Measurements from ENCODE around the gene SFMBT1. TPM values are rescaled to one million over a fixed set of nuclear protein-coding genes. Genes with fewer than 3 reads are reported as not detected.

Gene SFMBT1
- total RNA-seq, 1 experiment from 2014 or later, result 1.4 TPM

GRCh38 chr3:52962160-52962559 is 83.7 kb downstream of the SFMBT1 start:
- ChIA-PET POLR2A (ENCODE audit: low non-redundant PET) (no interaction called here), CTCF (interaction anchor here (0.6 kb wide), 1 partner anchor 141 kb away, joined by 11 read pairs; no protein-coding TSS in a partner anchor)
- H3K27ac ChIP-seq (ENCODE audit: low read depth, low read length, poor library complexity, severe bottlenecking), result no peak overlapping the region
- no peak for DNase-seq (ENCODE audit: low spot score)
- H3K4me3 ChIP-seq (ENCODE audit: low read depth, low read length, poor library complexity, severe bottlenecking), result no peak overlapping the region
- H3K27me3 ChIP-seq (replicated peaks; ENCODE audit: insufficient read depth, low read depth, low read length, poor library complexity), result no peaks in the 10 kb centered on the region
- intact Hi-C loops (cut with micrococcal nuclease; ENCODE audit: unreplicated experiment), result no loop called here
- TF ChIP-seq EZH2 (IDR thresholded peaks at IDR 0.05; ENCODE audit: borderline replicate concordance, low read depth, low read length, poor library complexity, severe bottlenecking), result no peak
- no peak for TF ChIP-seq CTCF (conservative IDR thresholded peaks at IDR 0.05; ENCODE audit: low read depth, low read length)
- no peaks in the 10 kb centered on the region for H3K9me3 ChIP-seq (ENCODE audit: low read depth, low read length, poor library complexity, severe bottlenecking)
- BruUV-seq (replicated peaks), result no TSS peak
- H3K4me1 ChIP-seq (ENCODE audit: insufficient read depth, low read length, poor library complexity, severe bottlenecking), result no peaks in the 10 kb centered on the region
- no peaks in the 10 kb centered on the region for H3K36me3 ChIP-seq (ENCODE audit: insufficient read depth, low read length, poor library complexity, severe bottlenecking)

GRCh38 chr3:52959773-52960172 is 86.1 kb downstream of the SFMBT1 start:
- TF ChIP-seq CTCF (conservative IDR thresholded peaks at IDR 0.05; ENCODE audit: low read depth, low read length) (no peak), EZH2 (IDR thresholded peaks at IDR 0.05; ENCODE audit: borderline replicate concordance, low read depth, low read length, poor library complexity, severe bottlenecking) (no peak)
- no TSS peak for BruUV-seq (replicated peaks)
- H3K4me3 ChIP-seq (ENCODE audit: low read depth, low read length, poor library complexity, severe bottlenecking), result no peak overlapping the region
- ChIA-PET POLR2A (ENCODE audit: low non-redundant PET) (no interaction called here), CTCF (no interaction called here)
- H3K4me1 ChIP-seq (ENCODE audit: insufficient read depth, low read length, poor library complexity, severe bottlenecking), result no peaks in the 10 kb centered on the region
- intact Hi-C loops (cut with micrococcal nuclease; ENCODE audit: unreplicated experiment), result no loop called here
- no peak for DNase-seq (ENCODE audit: low spot score)
- H3K9me3 ChIP-seq (ENCODE audit: low read depth, low read length, poor library complexity, severe bottlenecking), result no peaks in the 10 kb centered on the region
- H3K27ac ChIP-seq (ENCODE audit: low read depth, low read length, poor library complexity, severe bottlenecking), result no peak overlapping the region
- no peaks in the 10 kb centered on the region for H3K27me3 ChIP-seq (replicated peaks; ENCODE audit: insufficient read depth, low read depth, low read length, poor library complexity)
- H3K36me3 ChIP-seq (ENCODE audit: insufficient read depth, low read length, poor library complexity, severe bottlenecking), result no peaks in the 10 kb centered on the region

- intact Hi-C loops (cut with micrococcal nuclease; ENCODE audit: unreplicated experiment), result no loop called here
- Histone ChIP-seq H3K4me1 (ENCODE audit: insufficient read depth, low read length, poor library complexity, severe bottlenecking) (no peaks in the 10 kb centered on the region), H3K9me3 (ENCODE audit: low read depth, low read length, poor library complexity, severe bottlenecking) (no peaks in the 10 kb centered on the region), H3K36me3 (ENCODE audit: insufficient read depth, low read length, poor library complexity, severe bottlenecking) (no peaks in the 10 kb centered on the region), H3K27ac (ENCODE audit: low read depth, low read length, poor library complexity, severe bottlenecking) (no peak overlapping the region), H3K27me3 (replicated peaks; ENCODE audit: insufficient read depth, low read depth, low read length, poor library complexity) (no peaks in the 10 kb centered on the region), H3K4me3 (ENCODE audit: low read depth, low read length, poor library complexity, severe bottlenecking) (no peak overlapping the region)
- BruUV-seq (replicated peaks), result no TSS peak
- ChIA-PET POLR2A (ENCODE audit: low non-redundant PET) (no interaction called here), CTCF (no interaction called here)
- TF ChIP-seq EZH2 (IDR thresholded peaks at IDR 0.05; ENCODE audit: borderline replicate concordance, low read depth, low read length, poor library complexity, severe bottlenecking), result no peak
- no peak for TF ChIP-seq CTCF (conservative IDR thresholded peaks at IDR 0.05; ENCODE audit: low read depth, low read length)
- no peak for DNase-seq (ENCODE audit: low spot score)
Measured at GRCh38 chr3:52939600-52939999, 106.3 kb downstream of the SFMBT1 start.
